K562 (cell line): ENCODE data around the gene PKLR. TPM values are rescaled to one million over a fixed set of nuclear protein-coding genes. Genes with fewer than 3 reads are reported as not detected.

ENCODE experiments used
- AFF4 ChIP-seq: sonication (generic); formaldehyde crosslinking; IDR thresholded peaks from 2 replicates; pipeline ENCODE4 v1.8.0; 2023; ENCODE audit warnings: mild to moderate bottlenecking, missing genetic modification reagents
- BHLHE40 ChIP-seq: IDR thresholded peaks from 2 replicates; pipeline ENCODE4 v1.6.1; 2011; ENCODE audit warnings: low read length, improper control_type of control experiment
- CGGBP1 ChIP-seq: fragments of 250-450 bp; sonication (Bioruptor Pico); IDR thresholded peaks from 2 replicates; pipeline ENCODE4 v1.9.0; 2021; ENCODE audit warnings: mild to moderate bottlenecking
- CTCFL ChIP-seq: IDR thresholded peaks from 2 replicates; pipeline ENCODE4 v1.6.1; 2011; ENCODE audit warnings: borderline replicate concordance, low read depth, mild to moderate bottlenecking, moderate library complexity, low read length; ENCODE audit not compliant: insufficient read depth, poor library complexity, severe bottlenecking
- DEAF1 ChIP-seq: fragments of 450-650 bp; formaldehyde crosslinking; IDR thresholded peaks from 2 replicates; pipeline ENCODE4 v1.4.0; 2020; ENCODE audit warnings: mild to moderate bottlenecking, moderate library complexity
- FOS ChIP-seq: IDR thresholded peaks from 3 replicates; pipeline ENCODE4 v1.6.1; 2011; ENCODE audit not compliant: insufficient read length; ENCODE audit errors: extremely low read depth
- HNRNPL ChIP-seq: fragments of 200-400 bp; formaldehyde crosslinking; IDR thresholded peaks from 2 replicates; pipeline ENCODE4 v1.6.1; 2017; ENCODE audit warnings: low read depth, mild to moderate bottlenecking, low read length
- MAFK ChIP-seq: IDR thresholded peaks from 2 replicates; pipeline ENCODE4 v1.6.1; 2011; ENCODE audit warnings: low read length, improper control_type of control experiment
- NCOA4 ChIP-seq: fragments of 450-650 bp; IDR thresholded peaks from 2 replicates; pipeline ENCODE4 v1.6.1; 2018; ENCODE audit warnings: mild to moderate bottlenecking; ENCODE audit not compliant: partially characterized antibody
- NFRKB ChIP-seq: fragments of 450-650 bp; IDR thresholded peaks from 2 replicates; pipeline ENCODE4 v1.6.1; 2016; ENCODE audit warnings: low read depth
- VEZF1 ChIP-seq: fragments of 200-800 bp; sonication (Bioruptor generic); IDR thresholded peaks from 2 replicates; pipeline ENCODE4 v1.6.1; 2017; ENCODE audit warnings: missing genetic modification characterization, missing compliant biosample characterization
- ZNF224 ChIP-seq: sonication (generic); formaldehyde crosslinking; IDR thresholded peaks from 2 replicates; pipeline ENCODE4 v1.8.0; 2022; ENCODE audit warnings: mild to moderate bottlenecking, missing genetic modification reagents
- ZNF398 ChIP-seq: fragments of 250-450 bp; sonication (Bioruptor Pico); IDR thresholded peaks from 2 replicates; pipeline ENCODE4 v1.8.0; 2021; ENCODE audit warnings: moderate library complexity, mild to moderate bottlenecking, inconsistent platforms
- ZNF655 ChIP-seq: fragments of 250-450 bp; sonication (Bioruptor Pico); IDR thresholded peaks from 2 replicates; pipeline ENCODE4 v1.5.0; 2021
- polyA plus RNA-seq, 8 experiments: library from polyadenylated mRNA; depleted of rRNA in 4 of 8; stranded (reverse) in 5 of 8; unstranded in 3 of 8; fragments of >200 nt; fragmentation: Nextera tagmentation in 2 of 8; fragmentation: Illumina TruSeq in 1 of 8; extraction: Ambion mirVana in 2 of 8; extraction: Trizol in 1 of 8; gene quantifications; 2 replicates each; pipeline versions ENCODE4 v1.2.1 to v1.2.3, GENCODE V29; 2011 to 2014; ENCODE audit warnings: inconsistent platforms in 1 of 8, missing spikeins in 1 of 8
- total RNA-seq, 7 experiments: library from RNA; depleted of rRNA in 6 of 7; stranded (reverse); fragments of >200 nt in 6 of 7; fragmentation: Illumina TruSeq in 2 of 7; extraction: Trizol in 2 of 7; gene quantifications; 2 replicates each; pipeline versions ENCODE4 v1.2.1 to v1.2.3, GENCODE V29; 2011 to 2021; ENCODE audit warnings: low replicate concordance in 1 of 7

The PKLR gene
- total and polyA plus RNA-seq, 9 of the 15 experiments (the other 6 are each of a cell fraction or from before 2014, with no cell fraction given): 10.7 to 78.4 (median 38.2) TPM

GRCh38 chr1:155301342-155301841 is at the start of gene PKLR (continued):
- 0 out of 2 replicates have a peak, but pooled peaks have one; percentile 34 for TF ChIP-seq AFF4 (CRISPR knock-in tag)
- 0 out of 2 replicates have a peak, but pooled peaks have one; percentile 7 for TF ChIP-seq BHLHE40
- TF ChIP-seq CTCFL: no peak
- no peak for TF ChIP-seq NFRKB
- TF ChIP-seq ZNF398 (CRISPR knock-in tag): no peak
- no peak for TF ChIP-seq MAFK
- no peak for TF ChIP-seq DEAF1 (CRISPR knock-in tag)
- TF ChIP-seq NCOA4: no peak
- TF ChIP-seq FOS: no peak
- peak; percentile 87; the same call in 1 of the 2 replicates for TF ChIP-seq HNRNPL
- TF ChIP-seq ZNF655 (CRISPR knock-in tag): no peak
- peak; percentile 42; the same call in 1 of the 2 replicates for TF ChIP-seq VEZF1 (CRISPR knock-in tag)
- TF ChIP-seq ZNF224 (CRISPR knock-in tag): no peak
- TF ChIP-seq CGGBP1 (CRISPR knock-in tag): no peak
